ENCODE measurements around the gene NKAIN2.

- TF ChIP-seq, protein P1, sequence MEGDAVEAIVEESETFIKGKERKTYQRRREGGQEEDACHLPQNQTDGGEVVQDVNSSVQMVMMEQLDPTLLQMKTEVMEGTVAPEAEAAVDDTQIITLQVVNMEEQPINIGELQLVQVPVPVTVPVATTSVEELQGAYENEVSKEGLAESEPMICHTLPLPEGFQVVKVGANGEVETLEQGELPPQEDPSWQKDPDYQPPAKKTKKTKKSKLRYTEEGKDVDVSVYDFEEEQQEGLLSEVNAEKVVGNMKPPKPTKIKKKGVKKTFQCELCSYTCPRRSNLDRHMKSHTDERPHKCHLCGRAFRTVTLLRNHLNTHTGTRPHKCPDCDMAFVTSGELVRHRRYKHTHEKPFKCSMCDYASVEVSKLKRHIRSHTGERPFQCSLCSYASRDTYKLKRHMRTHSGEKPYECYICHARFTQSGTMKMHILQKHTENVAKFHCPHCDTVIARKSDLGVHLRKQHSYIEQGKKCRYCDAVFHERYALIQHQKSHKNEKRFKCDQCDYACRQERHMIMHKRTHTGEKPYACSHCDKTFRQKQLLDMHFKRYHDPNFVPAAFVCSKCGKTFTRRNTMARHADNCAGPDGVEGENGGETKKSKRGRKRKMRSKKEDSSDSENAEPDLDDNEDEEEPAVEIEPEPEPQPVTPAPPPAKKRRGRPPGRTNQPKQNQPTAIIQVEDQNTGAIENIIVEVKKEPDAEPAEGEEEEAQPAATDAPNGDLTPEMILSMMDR (conservative IDR thresholded peaks at IDR 0.05 in 1 of 2, IDR thresholded peaks at IDR 0.05 in 1 of 2; ENCODE audit: extremely low read depth in 1 of 2, insufficient read depth in 1 of 2, low read depth in 1 of 2, low read length in 2 of 2): no peak
- TF ChIP-seq EZH2 (IDR thresholded peaks at IDR 0.05; ENCODE audit: borderline replicate concordance, low read length): no peak
Observed at GRCh38 chr6:124142852-124143251, 339.2 kb downstream of the NKAIN2 start.

Measured in mammary epithelial cell (primary cell).